ENCODE data around the gene TRAPPC2L. TPM values are rescaled to one million over a fixed set of nuclear protein-coding genes. Genes with fewer than 3 reads are reported as not detected.
"Not testable (repeated sequence)": the region's sequence is repeated elsewhere in the genome, so short reads cannot be mapped to it uniquely, and the experiment has no call there.

The TRAPPC2L gene
- total RNA-seq, 1 donor from 2014 or later = 26.5 TPM

GRCh38 chr16:88817785-88818574 is 38.9 kb upstream of the TRAPPC2L start:
- FAIRE-seq (no peak), DNase-seq (ENCODE audit: low spot score in 2 of 2) (no peak)

- no peak for FAIRE-seq
- no peak for DNase-seq (ENCODE audit: low spot score in 2 of 2)
Measured at GRCh38 chr16:88818575-88818874, 38.4 kb upstream of the TRAPPC2L start.

GRCh38 chr16:88819126-88819525 is 37.8 kb upstream of the TRAPPC2L start:
- DNase-seq (ENCODE audit: low spot score in 2 of 2) (no peak), FAIRE-seq (no peak)

GRCh38 chr16:88820385-88821025 is 36.4 kb upstream of the TRAPPC2L start:
- DNase-seq (ENCODE audit: low spot score in 2 of 2) (no peak), FAIRE-seq (no peak)

- DNase-seq (ENCODE audit: low spot score in 2 of 2) (no peak), FAIRE-seq (no peak)
Measured at GRCh38 chr16:88821168-88821850, 35.6 kb upstream of the TRAPPC2L start.

- FAIRE-seq = no peak
- DNase-seq (ENCODE audit: low spot score in 2 of 2) = no peak
Measured at GRCh38 chr16:88822281-88823040, 34.5 kb upstream of the TRAPPC2L start.

- FAIRE-seq; DNase-seq (ENCODE audit: low spot score in 2 of 2): not testable (repeated sequence)
Measured at GRCh38 chr16:88823646-88824045, 33.3 kb upstream of the TRAPPC2L start.

GRCh38 chr16:88824256-88825077 is 32.5 kb upstream of the TRAPPC2L start:
- DNase-seq (ENCODE audit: low spot score in 2 of 2) = no peak
- FAIRE-seq = no peak

GRCh38 chr16:88825146-88825545 is 31.8 kb upstream of the TRAPPC2L start:
- no peak for FAIRE-seq
- no peak for DNase-seq (ENCODE audit: low spot score in 2 of 2)

GRCh38 chr16:88826070-88826840 is 30.7 kb upstream of the TRAPPC2L start:
- DNase-seq (ENCODE audit: low spot score in 2 of 2) (no peak), FAIRE-seq (no peak)

- FAIRE-seq = no peak
- DNase-seq (ENCODE audit: low spot score in 2 of 2) = no peak
Measured at GRCh38 chr16:88827727-88828126, 29.2 kb upstream of the TRAPPC2L start.

GRCh38 chr16:88828711-88829110 is 28.2 kb upstream of the TRAPPC2L start:
- FAIRE-seq = no peak
- no peak for DNase-seq (ENCODE audit: low spot score in 2 of 2)

GRCh38 chr16:88830258-88830657 is 26.7 kb upstream of the TRAPPC2L start:
- FAIRE-seq (no peak), DNase-seq (ENCODE audit: low spot score in 2 of 2) (no peak)

- no peak for FAIRE-seq
- no peak for DNase-seq (ENCODE audit: low spot score in 2 of 2)
Measured at GRCh38 chr16:88830783-88831182, 26.1 kb upstream of the TRAPPC2L start.

GRCh38 chr16:88831838-88832237 is 25.1 kb upstream of the TRAPPC2L start:
- no peak for DNase-seq (ENCODE audit: low spot score in 2 of 2)
- FAIRE-seq = no peak

GRCh38 chr16:88833086-88833485 is 23.8 kb upstream of the TRAPPC2L start:
- DNase-seq (ENCODE audit: low spot score in 2 of 2) (no peak), FAIRE-seq (no peak)

- no peak for DNase-seq (ENCODE audit: low spot score in 2 of 2)
- no peak for FAIRE-seq
Measured at GRCh38 chr16:88834670-88835069, 22.3 kb upstream of the TRAPPC2L start.

GRCh38 chr16:88835383-88835782 is 21.5 kb upstream of the TRAPPC2L start:
- no peak for DNase-seq (ENCODE audit: low spot score in 2 of 2)

GRCh38 chr16:88835818-88836217 is 21.1 kb upstream of the TRAPPC2L start:
- no peak for FAIRE-seq
- DNase-seq (ENCODE audit: low spot score in 2 of 2) = no peak

More at GRCh38 chr16:88835383-88835782, 21.5 kb upstream of the TRAPPC2L start:
- no peak for FAIRE-seq

Data from frontal cortex (tissue), 4 donors.